HepG2 (cell line): ENCODE results near the gene SLC28A1. TPM values are rescaled to one million over a fixed set of nuclear protein-coding genes. Genes with fewer than 3 reads are reported as not detected.

Experiments
- CBFB ChIP-seq: sonication (generic); formaldehyde crosslinking; IDR thresholded peaks from 2 replicates; pipeline ENCODE4 v1.4.0; 2020; ENCODE audit warnings: missing genetic modification reagents
- ESRRA ChIP-seq: sonication (generic); formaldehyde crosslinking; IDR thresholded peaks from 2 replicates; pipeline ENCODE4 v1.5.1; 2020; ENCODE audit warnings: mild to moderate bottlenecking, low read depth, missing genetic modification reagents
- GABPB1 ChIP-seq: IDR thresholded peaks from 2 replicates; pipeline ENCODE4 v1.6.1; 2016; ENCODE audit warnings: mild to moderate bottlenecking, missing genetic modification reagents, moderate library complexity, missing compliant biosample characterization
- GPN1 ChIP-seq: sonication (generic); formaldehyde crosslinking; IDR thresholded peaks from 2 replicates; pipeline ENCODE4 v1.5.1; 2020; ENCODE audit warnings: missing genetic modification reagents, borderline replicate concordance
- ISX ChIP-seq: sonication (generic); formaldehyde crosslinking; conservative IDR thresholded peaks from 2 replicates; pipeline ENCODE4 v1.5.0; 2020; ENCODE audit warnings: missing genetic modification reagents
- KAT7 ChIP-seq: IDR thresholded peaks from 2 replicates; pipeline ENCODE4 v1.6.1; 2018; ENCODE audit warnings: borderline replicate concordance, missing compliant biosample characterization
- MIER2 ChIP-seq: IDR thresholded peaks from 2 replicates; pipeline ENCODE4 v1.6.1; 2016; ENCODE audit warnings: missing biosample characterization, missing genetic modification reagents
- MIER3 ChIP-seq: IDR thresholded peaks from 2 replicates; pipeline ENCODE4 v1.6.1; 2016; ENCODE audit warnings: missing compliant biosample characterization, borderline replicate concordance
- PHF5A ChIP-seq: IDR thresholded peaks from one replicate; pipeline ENCODE4 v1.6.1; 2018; ENCODE audit warnings: low read depth, missing genetic modification reagents; ENCODE audit not compliant: unreplicated experiment
- SIX1 ChIP-seq: sonication (generic); formaldehyde crosslinking; IDR thresholded peaks from 2 replicates; pipeline ENCODE4 v1.4.0; 2020; ENCODE audit warnings: missing genetic modification reagents, borderline replicate concordance
- TCF12 ChIP-seq, 2 experiments: fragments of 450-650 bp in 1 of 2; sonication (generic) in 1 of 2; formaldehyde crosslinking in 1 of 2; IDR thresholded peaks; 2 replicates each; pipeline versions ENCODE4 v1.6.1 to v1.8.0; 2017 to 2022; ENCODE audit warnings: antibody characterized with exemption in 1 of 2, mild to moderate bottlenecking in 1 of 2, missing genetic modification reagents in 1 of 2, moderate library complexity in 1 of 2
- ZNF160 ChIP-seq: sonication (generic); formaldehyde crosslinking; IDR thresholded peaks from 2 replicates; pipeline ENCODE4 v1.8.0; 2022; ENCODE audit warnings: mild to moderate bottlenecking, inconsistent platforms, missing genetic modification reagents
- ZNF17 ChIP-seq: sonication (generic); formaldehyde crosslinking; IDR thresholded peaks from 2 replicates; pipeline ENCODE4 v1.5.0; 2020; ENCODE audit warnings: mild to moderate bottlenecking, missing genetic modification reagents
- ZNF317 ChIP-seq: sonication (generic); formaldehyde crosslinking; IDR thresholded peaks from 2 replicates; pipeline ENCODE4 v1.5.0; 2020; ENCODE audit warnings: mild to moderate bottlenecking, missing genetic modification reagents
- ZNF354B ChIP-seq: sonication (generic); formaldehyde crosslinking; IDR thresholded peaks from 2 replicates; pipeline ENCODE4 v1.8.0; 2022; ENCODE audit warnings: mild to moderate bottlenecking, missing genetic modification reagents
- ZNF530 ChIP-seq: sonication (generic); formaldehyde crosslinking; IDR thresholded peaks from 2 replicates; pipeline ENCODE4 v1.5.0; 2020; ENCODE audit warnings: low read depth, mild to moderate bottlenecking, missing genetic modification reagents
- polyA plus RNA-seq, 8 experiments: library from polyadenylated mRNA; depleted of rRNA in 3 of 8; stranded (reverse) in 7 of 8; unstranded in 1 of 8; fragments of >200 nt; fragmentation: Illumina TruSeq in 4 of 8; extraction: Trizol in 4 of 8; gene quantifications; 2 replicates each; pipeline versions ENCODE4 v1.2.1 to v1.2.3, GENCODE V29; 2011 to 2016; ENCODE audit warnings: low read depth in 4 of 8, missing spikeins in 1 of 8, mixed read lengths in 1 of 8; ENCODE audit not compliant: insufficient read depth in 1 of 8
- total RNA-seq, 5 experiments: library from RNA; depleted of rRNA; stranded (reverse); fragments of >200 nt; fragmentation: Illumina TruSeq; extraction: Trizol; gene quantifications; 2 replicates each; pipeline ENCODE4 v1.2.3, GENCODE V29; 2016; ENCODE audit warnings: low read depth in 1 of 5
- TF ChIP-seq, protein P1 (sequence below): sonication (generic); formaldehyde crosslinking; IDR thresholded peaks from 2 replicates; pipeline ENCODE4 v1.4.0; 2020; ENCODE audit warnings: missing genetic modification reagents, mild to moderate bottlenecking, borderline replicate concordance
- TF ChIP-seq, protein P2 (sequence below): sonication (generic); formaldehyde crosslinking; IDR thresholded peaks from 2 replicates; pipeline ENCODE4 v1.4.0; 2020; ENCODE audit warnings: mild to moderate bottlenecking, missing genetic modification reagents
- TF ChIP-seq, protein P3 (sequence below): sonication (generic); formaldehyde crosslinking; IDR thresholded peaks from 2 replicates; pipeline ENCODE4 v1.4.0; 2020; ENCODE audit warnings: missing genetic modification reagents, borderline replicate concordance
- TF ChIP-seq, protein P4 (sequence below): sonication (generic); formaldehyde crosslinking; IDR thresholded peaks from 2 replicates; pipeline ENCODE4 v1.4.0; 2020; ENCODE audit warnings: missing genetic modification reagents

SLC28A1 gene
- total and polyA plus RNA-seq, 2 of the 13 experiments (the other 11 are each of a cell fraction or from before 2014, with no cell fraction given) = 0.31 to 5.8 TPM

DNA sequence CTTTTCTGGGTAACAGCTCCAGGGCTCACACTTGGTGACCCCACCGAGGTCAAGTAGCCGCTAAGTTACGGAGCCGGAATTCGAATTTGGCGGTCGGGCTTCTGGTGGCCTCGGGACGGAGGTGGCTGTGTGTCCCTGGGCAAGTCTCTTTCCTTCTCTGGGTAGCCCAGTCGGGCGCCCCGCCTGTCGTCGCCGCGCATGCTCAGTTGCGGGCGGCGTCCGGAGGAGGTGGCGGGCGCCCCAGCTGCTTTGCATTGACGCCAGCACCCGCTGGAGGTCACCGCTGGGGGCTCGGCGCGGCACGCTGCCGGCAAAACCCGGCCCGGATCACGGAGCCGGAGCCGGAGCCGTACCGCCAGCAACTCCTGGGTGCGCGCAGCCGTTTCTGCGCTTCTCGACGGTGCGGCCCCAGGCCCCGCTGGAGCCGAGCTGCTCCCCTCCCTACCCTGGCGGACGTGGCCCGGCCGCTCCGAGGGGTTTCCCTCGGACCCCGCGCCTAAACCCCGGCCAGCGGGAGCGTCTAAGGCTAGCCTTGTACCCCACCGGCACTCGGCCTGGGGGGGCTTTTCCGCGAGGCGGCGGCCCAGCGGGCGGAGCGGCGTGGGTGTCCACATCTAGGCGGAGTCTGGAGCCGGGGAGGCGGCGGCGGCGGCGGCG is 96.7 kb downstream of the SLC28A1 start (continued):
- TF ChIP-seq ISX = no peak
- no peak for TF ChIP-seq ZNF530 (CRISPR knock-in tag)
- TF ChIP-seq SIX1 (CRISPR knock-in tag) = peak; percentile 39; the same call in 1 of the 2 replicates
- peak; percentile 94 for TF ChIP-seq CBFB
- TF ChIP-seq ZNF354B (CRISPR knock-in tag) = no peak
- TF ChIP-seq TCF12 (IDR thresholded peaks at IDR 0.05) = no peak
- TF ChIP-seq TCF12 (CRISPR knock-in tag; IDR thresholded peaks at IDR 0.05) = peak; percentile 96
- TF ChIP-seq, protein P1, sequence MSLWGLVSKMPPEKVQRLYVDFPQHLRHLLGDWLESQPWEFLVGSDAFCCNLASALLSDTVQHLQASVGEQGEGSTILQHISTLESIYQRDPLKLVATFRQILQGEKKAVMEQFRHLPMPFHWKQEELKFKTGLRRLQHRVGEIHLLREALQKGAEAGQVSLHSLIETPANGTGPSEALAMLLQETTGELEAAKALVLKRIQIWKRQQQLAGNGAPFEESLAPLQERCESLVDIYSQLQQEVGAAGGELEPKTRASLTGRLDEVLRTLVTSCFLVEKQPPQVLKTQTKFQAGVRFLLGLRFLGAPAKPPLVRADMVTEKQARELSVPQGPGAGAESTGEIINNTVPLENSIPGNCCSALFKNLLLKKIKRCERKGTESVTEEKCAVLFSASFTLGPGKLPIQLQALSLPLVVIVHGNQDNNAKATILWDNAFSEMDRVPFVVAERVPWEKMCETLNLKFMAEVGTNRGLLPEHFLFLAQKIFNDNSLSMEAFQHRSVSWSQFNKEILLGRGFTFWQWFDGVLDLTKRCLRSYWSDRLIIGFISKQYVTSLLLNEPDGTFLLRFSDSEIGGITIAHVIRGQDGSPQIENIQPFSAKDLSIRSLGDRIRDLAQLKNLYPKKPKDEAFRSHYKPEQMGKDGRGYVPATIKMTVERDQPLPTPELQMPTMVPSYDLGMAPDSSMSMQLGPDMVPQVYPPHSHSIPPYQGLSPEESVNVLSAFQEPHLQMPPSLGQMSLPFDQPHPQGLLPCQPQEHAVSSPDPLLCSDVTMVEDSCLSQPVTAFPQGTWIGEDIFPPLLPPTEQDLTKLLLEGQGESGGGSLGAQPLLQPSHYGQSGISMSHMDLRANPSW = no peak; the same call in 1 of the 2 replicates
- TF ChIP-seq, protein P2, sequence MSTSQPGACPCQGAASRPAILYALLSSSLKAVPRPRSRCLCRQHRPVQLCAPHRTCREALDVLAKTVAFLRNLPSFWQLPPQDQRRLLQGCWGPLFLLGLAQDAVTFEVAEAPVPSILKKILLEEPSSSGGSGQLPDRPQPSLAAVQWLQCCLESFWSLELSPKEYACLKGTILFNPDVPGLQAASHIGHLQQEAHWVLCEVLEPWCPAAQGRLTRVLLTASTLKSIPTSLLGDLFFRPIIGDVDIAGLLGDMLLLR = peak; percentile 45; the same call in 1 of the 2 replicates
- TF ChIP-seq, protein P3, sequence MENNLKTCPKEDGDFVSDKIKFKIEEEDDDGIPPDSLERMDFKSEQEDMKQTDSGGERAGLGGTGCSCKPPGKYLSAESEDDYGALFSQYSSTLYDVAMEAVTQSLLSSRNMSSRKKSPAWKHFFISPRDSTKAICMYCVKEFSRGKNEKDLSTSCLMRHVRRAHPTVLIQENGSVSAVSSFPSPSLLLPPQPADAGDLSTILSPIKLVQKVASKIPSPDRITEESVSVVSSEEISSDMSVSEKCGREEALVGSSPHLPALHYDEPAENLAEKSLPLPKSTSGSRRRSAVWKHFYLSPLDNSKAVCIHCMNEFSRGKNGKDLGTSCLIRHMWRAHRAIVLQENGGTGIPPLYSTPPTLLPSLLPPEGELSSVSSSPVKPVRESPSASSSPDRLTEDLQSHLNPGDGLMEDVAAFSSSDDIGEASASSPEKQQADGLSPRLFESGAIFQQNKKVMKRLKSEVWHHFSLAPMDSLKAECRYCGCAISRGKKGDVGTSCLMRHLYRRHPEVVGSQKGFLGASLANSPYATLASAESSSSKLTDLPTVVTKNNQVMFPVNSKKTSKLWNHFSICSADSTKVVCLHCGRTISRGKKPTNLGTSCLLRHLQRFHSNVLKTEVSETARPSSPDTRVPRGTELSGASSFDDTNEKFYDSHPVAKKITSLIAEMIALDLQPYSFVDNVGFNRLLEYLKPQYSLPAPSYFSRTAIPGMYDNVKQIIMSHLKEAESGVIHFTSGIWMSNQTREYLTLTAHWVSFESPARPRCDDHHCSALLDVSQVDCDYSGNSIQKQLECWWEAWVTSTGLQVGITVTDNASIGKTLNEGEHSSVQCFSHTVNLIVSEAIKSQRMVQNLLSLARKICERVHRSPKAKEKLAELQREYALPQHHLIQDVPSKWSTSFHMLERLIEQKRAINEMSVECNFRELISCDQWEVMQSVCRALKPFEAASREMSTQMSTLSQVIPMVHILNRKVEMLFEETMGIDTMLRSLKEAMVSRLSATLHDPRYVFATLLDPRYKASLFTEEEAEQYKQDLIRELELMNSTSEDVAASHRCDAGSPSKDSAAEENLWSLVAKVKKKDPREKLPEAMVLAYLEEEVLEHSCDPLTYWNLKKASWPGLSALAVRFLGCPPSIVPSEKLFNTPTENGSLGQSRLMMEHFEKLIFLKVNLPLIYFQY (CRISPR knock-in tag) = peak; percentile 68; the same call in 1 of the 2 replicates
- TF ChIP-seq ZNF17 = no peak
- no peak for TF ChIP-seq MIER2 (CRISPR knock-in tag)
- 0 out of 2 replicates have a peak, but pooled peaks have one; percentile 22 for TF ChIP-seq KAT7
- TF ChIP-seq ZNF317 (CRISPR knock-in tag) = no peak; the same call in 1 of the 2 replicates
- TF ChIP-seq, protein P4, sequence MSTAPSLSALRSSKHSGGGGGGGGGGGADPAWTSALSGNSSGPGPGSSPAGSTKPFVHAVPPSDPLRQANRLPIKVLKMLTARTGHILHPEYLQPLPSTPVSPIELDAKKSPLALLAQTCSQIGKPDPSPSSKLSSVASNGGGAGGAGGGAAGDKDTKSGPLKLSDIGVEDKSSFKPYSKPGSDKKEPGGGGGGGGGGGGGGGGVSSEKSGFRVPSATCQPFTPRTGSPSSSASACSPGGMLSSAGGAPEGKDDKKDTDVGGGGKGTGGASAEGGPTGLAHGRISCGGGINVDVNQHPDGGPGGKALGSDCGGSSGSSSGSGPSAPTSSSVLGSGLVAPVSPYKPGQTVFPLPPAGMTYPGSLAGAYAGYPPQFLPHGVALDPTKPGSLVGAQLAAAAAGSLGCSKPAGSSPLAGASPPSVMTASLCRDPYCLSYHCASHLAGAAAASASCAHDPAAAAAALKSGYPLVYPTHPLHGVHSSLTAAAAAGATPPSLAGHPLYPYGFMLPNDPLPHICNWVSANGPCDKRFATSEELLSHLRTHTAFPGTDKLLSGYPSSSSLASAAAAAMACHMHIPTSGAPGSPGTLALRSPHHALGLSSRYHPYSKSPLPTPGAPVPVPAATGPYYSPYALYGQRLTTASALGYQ (CRISPR knock-in tag) = peak; percentile 57
- peak; percentile 48 for TF ChIP-seq PHF5A (CRISPR knock-in tag)
- no peak; the same call in 1 of the 2 replicates for TF ChIP-seq ZNF160 (CRISPR knock-in tag)
- TF ChIP-seq ESRRA (CRISPR knock-in tag) = no peak; the same call in none of the 2 replicates
- TF ChIP-seq MIER3 (CRISPR knock-in tag) = peak; percentile 36; the same call in 1 of the 2 replicates
- TF ChIP-seq GPN1 (CRISPR knock-in tag) = no peak
- peak; percentile 83 for TF ChIP-seq GABPB1 (CRISPR knock-in tag)
